ENCODE data around the gene SLC26A3.

The SLC26A3 gene

DNA sequence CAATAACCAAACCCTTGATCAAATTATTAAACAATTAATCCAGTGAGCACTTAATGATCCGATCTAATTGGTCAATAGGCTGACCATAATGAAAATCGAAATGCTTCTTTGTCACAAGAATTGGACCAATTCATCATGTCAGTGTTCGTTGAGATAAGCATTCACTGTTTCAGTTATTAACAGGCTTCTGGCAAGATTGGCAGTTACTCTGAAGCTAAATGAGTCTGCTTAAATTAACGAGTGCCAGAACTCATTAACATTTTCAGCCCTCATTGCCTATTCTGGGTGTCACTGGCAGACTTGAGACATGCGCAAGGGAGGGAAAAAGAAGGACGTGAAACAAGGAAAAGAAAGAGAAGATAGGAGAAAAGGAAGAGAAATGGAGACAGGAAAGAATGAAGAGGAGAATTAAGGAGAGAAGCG, 30.7 kb upstream of the SLC26A3 start:
- DNase-seq (ENCODE audit: low read depth), result no peak
- no peak overlapping the region for H3K4me3 ChIP-seq (replicated peaks; ENCODE audit: low read depth, low read length)
- TF ChIP-seq, protein P1, sequence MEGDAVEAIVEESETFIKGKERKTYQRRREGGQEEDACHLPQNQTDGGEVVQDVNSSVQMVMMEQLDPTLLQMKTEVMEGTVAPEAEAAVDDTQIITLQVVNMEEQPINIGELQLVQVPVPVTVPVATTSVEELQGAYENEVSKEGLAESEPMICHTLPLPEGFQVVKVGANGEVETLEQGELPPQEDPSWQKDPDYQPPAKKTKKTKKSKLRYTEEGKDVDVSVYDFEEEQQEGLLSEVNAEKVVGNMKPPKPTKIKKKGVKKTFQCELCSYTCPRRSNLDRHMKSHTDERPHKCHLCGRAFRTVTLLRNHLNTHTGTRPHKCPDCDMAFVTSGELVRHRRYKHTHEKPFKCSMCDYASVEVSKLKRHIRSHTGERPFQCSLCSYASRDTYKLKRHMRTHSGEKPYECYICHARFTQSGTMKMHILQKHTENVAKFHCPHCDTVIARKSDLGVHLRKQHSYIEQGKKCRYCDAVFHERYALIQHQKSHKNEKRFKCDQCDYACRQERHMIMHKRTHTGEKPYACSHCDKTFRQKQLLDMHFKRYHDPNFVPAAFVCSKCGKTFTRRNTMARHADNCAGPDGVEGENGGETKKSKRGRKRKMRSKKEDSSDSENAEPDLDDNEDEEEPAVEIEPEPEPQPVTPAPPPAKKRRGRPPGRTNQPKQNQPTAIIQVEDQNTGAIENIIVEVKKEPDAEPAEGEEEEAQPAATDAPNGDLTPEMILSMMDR (IDR thresholded peaks at IDR 0.05; ENCODE audit: low read length, missing control alignments), result no peak

DNA sequence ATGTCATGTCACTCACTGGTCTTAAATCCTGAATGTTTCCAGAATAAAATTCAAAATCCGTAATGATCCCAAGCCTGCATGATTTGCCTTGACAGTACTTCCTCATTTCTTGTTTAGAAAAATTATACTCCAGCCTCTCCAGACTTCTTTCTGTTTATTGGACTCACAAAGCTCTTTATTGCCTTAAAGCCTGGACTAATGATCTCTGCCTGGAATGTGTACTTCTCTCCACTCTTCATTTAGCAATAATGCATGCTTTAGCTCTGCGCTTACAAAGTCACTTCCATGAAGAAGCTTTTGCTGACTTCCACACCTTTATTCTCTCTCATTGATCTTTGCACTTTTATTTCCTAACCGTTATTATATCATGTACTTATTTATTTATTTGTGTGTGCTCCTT, 27.4 kb upstream of the SLC26A3 start:
- TF ChIP-seq, protein P1 (IDR thresholded peaks at IDR 0.05; ENCODE audit: low read length, missing control alignments), result no peak
- no peak for DNase-seq (ENCODE audit: low read depth)
- no peak overlapping the region for H3K4me3 ChIP-seq (replicated peaks; ENCODE audit: low read depth, low read length)

DNA sequence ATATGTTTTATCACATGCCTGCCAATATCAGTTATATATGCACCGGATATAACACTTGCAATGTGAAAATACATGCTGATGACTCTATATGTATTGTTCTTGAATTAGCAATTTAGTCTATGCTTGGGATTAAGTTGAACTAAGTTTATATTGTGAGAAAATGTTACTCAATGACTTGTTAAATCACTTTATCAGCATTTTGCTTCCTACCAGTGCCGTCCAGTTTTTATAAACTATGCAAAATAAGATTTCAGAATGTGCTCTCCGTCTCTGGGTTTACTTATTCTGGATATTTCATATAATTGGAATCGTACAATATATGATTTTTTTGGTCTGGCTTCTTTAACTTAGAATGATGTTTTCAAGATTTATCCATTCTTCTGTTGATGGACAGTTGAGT, 25.5 kb upstream of the SLC26A3 start:
- H3K4me3 ChIP-seq (replicated peaks; ENCODE audit: low read depth, low read length), result no peak overlapping the region
- no peak for DNase-seq (ENCODE audit: low read depth)
- TF ChIP-seq, protein P1 (IDR thresholded peaks at IDR 0.05; ENCODE audit: low read length, missing control alignments), result no peak

DNA sequence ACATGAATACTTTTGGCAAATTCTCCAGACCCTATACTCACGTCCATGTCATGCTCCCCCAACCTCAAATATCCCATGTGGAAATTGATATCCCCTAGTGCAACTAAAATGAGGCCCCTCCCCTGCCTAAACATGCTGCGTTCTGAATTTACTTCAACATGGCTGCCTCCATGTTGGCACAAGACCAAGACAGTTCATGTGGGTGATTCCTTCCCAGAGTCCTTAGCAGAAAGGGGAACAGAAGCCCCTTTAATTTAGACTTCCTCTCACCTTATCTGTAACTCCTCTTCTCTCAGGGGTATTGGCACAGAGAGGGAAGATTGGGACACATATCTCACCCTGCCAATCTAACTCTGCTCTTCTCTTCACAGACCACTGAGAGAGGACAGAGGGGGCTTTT, 24.5 kb upstream of the SLC26A3 start:
- DNase-seq (ENCODE audit: low read depth), result no peak
- TF ChIP-seq, protein P1 (IDR thresholded peaks at IDR 0.05; ENCODE audit: low read length, missing control alignments), result no peak
- no peak overlapping the region for H3K4me3 ChIP-seq (replicated peaks; ENCODE audit: low read depth, low read length)

DNA sequence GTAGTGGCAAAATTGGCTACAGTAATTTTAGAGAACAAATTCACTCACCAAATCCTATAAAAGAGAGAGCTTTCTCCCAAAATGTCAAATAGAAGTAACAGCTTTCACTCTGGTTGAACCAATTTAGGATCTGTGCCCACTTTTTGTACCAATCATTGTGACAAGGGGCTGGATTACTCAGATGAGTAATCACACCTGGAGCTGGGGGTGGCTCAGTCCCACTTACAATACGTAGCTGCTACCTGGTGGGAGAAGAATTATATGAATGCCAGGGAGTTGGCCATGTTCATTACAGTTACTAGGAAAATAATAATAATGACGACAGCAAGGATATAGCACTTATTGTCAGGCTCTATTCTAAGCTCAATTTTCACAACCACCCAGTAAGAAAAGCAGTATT, 23.4 kb upstream of the SLC26A3 start:
- no peak overlapping the region for H3K4me3 ChIP-seq (replicated peaks; ENCODE audit: low read depth, low read length)
- TF ChIP-seq, protein P1 (IDR thresholded peaks at IDR 0.05; ENCODE audit: low read length, missing control alignments), result no peak
- no peak for DNase-seq (ENCODE audit: low read depth)

DNA sequence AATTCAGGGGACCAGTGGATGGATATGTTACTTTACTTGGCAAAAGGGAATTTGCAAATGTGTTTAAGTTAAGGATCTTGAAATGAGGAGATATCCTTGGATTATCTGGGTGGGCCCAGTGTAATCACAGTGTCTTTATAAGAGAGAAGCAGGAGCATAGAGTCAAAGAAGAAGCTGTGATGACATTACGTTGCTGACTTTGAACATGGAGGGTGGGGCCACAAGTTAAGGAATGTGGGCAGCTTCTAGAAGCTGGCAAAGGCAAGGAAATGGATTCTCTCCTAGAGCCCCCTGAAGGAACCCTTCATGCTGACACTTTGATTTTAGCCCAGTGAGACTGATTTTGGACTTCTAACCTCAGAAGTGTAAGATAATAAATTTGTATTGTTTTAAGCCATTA, 21.8 kb upstream of the SLC26A3 start:
- TF ChIP-seq, protein P1 (IDR thresholded peaks at IDR 0.05; ENCODE audit: low read length, missing control alignments), result no peak
- H3K4me3 ChIP-seq (replicated peaks; ENCODE audit: low read depth, low read length), result no peak overlapping the region
- DNase-seq (ENCODE audit: low read depth), result no peak

DNA sequence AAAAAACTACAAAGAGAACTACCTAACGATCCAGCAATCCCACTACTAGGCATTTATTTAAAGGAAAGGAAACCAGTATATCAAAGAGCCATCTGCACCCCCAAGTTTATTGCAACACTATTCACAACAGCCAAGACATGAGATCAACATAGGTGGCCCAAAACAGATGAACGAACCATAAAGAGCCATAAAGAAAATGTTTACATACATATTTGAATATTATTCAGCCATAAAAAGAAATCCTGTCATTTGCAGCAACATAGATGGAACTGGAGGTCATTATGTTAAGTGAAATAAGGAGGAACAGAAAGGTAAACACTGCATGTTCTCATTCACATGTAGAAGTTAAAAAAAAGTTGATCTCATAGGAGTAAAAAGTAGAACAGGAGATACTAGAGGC, 15.6 kb upstream of the SLC26A3 start:
- no peak for DNase-seq (ENCODE audit: low read depth)
- TF ChIP-seq, protein P1 (IDR thresholded peaks at IDR 0.05; ENCODE audit: low read length, missing control alignments), result no peak
- H3K4me3 ChIP-seq (replicated peaks; ENCODE audit: low read depth, low read length), result no peak overlapping the region

All from fibroblast of pulmonary artery (primary cell).